HepG2 (cell line): ENCODE results near the gene IDH3A. TPM values are rescaled to one million over a fixed set of nuclear protein-coding genes. Genes with fewer than 3 reads are reported as not detected.

Experiments used
- ATAC-seq: fragments of 200-7000 bp; cut with Tn5 transposase; 3 replicates; pipeline ENCODE4 v1.9.1; 2020; ENCODE audit warnings: mild to moderate bottlenecking, moderate library complexity
- BruUV-seq: library from RNA; stranded (reverse); fragments of 400-500 nt; replicated peaks from 2 replicates; lab custom pipeline; 2021; lab: Mats Ljungman, UMichigan
- CTCF ChIA-PET: fragments of 300-600 bp; formaldehyde crosslinking; extraction: SDS; loops from one replicate; lab custom pipeline; 2021; ENCODE audit warnings: low total read pairs, inconsistent platforms, low intra/inter-chr PET ratio; lab: Yijun Ruan, JAX
- POLR2A ChIA-PET: fragments of 350-600 bp; sonication (Branson Sonifier 250); formaldehyde crosslinking; loops from one replicate; lab custom pipeline; 2020; ENCODE audit warnings: antibody characterized with exemption, inconsistent platforms; lab: Yijun Ruan, JAX
- DNase-seq: peaks from one replicate; pipeline ENCODE4 v3.0.0-alpha.2; 2015; ENCODE audit warnings: low spot score
- FAIRE-seq: peaks from 3 replicates; lab custom pipeline; 2011; peaks lifted over from hg19 to GRCh38; lab: Jason Lieb, UNC
- H2AFZ ChIP-seq: one replicate; pipeline ENCODE4 v1.6.1; 2011; ENCODE audit warnings: low read length, inconsistent platforms
- H3K27ac ChIP-seq: fragments of 300-600 bp; 3 replicates; pipeline ENCODE4 v1.8.0; 2011; ENCODE audit warnings: mixed run types, mild to moderate bottlenecking, mixed read lengths, low read length, inconsistent platforms; ENCODE audit not compliant: insufficient read depth; ENCODE audit errors: extremely low read length
- H3K27me3 ChIP-seq, 2 experiments: fragments of 200-600 bp in 1 of 2; 2 replicates in 1 of 2; 3 replicates in 1 of 2; pipeline versions ENCODE4 v1.6.0 to v1.8.0; 2011; ENCODE audit warnings: low read length in 2 of 2, mild to moderate bottlenecking in 2 of 2, moderate library complexity in 2 of 2, inconsistent platforms in 1 of 2; ENCODE audit not compliant: insufficient read depth in 2 of 2, control insufficient read depth in 1 of 2
- H3K36me3 ChIP-seq, 2 experiments: fragments of 200-600 bp in 1 of 2; replicated peaks in 1 of 2; 2 replicates in 1 of 2; 3 replicates in 1 of 2; pipeline versions ENCODE4 v1.5.1 to v1.8.0; 2011; ENCODE audit warnings: low read length in 2 of 2, inconsistent platforms in 1 of 2; ENCODE audit not compliant: insufficient read depth in 2 of 2, control insufficient read depth in 1 of 2
- H3K4me1 ChIP-seq: 2 replicates; pipeline ENCODE4 v1.5.1; 2012; ENCODE audit warnings: low read length, inconsistent platforms; ENCODE audit not compliant: insufficient read depth
- H3K4me2 ChIP-seq: 2 replicates; pipeline ENCODE4 v1.6.0; 2011; ENCODE audit warnings: low read depth, low read length, inconsistent platforms
- H3K4me3 ChIP-seq, 3 experiments: fragments of 200-600 bp in 1 of 3; sonication (generic), shearing (Covaris generic) in 1 of 3; replicated peaks in 1 of 3; 2 replicates each; pipeline ENCODE4 v1.5.1; 2011 to 2016; ENCODE audit warnings: low read length in 3 of 3, inconsistent platforms in 2 of 3, low read depth in 2 of 3, mild to moderate bottlenecking in 2 of 3, control low read depth in 1 of 3, mixed read lengths in 1 of 3; ENCODE audit not compliant: insufficient read depth in 1 of 3
- H3K79me2 ChIP-seq: one replicate; pipeline ENCODE4 v1.6.1; 2011; ENCODE audit warnings: low read length, inconsistent platforms; ENCODE audit not compliant: insufficient read depth
- H3K9ac ChIP-seq: 2 replicates; pipeline ENCODE4 v1.6.0; 2011; ENCODE audit warnings: mild to moderate bottlenecking, low read depth, low read length, inconsistent platforms; ENCODE audit not compliant: insufficient read depth
- H3K9me3 ChIP-seq: 2 replicates; pipeline ENCODE4 v1.5.1; 2012; ENCODE audit warnings: mild to moderate bottlenecking, low read length
- H4K20me1 ChIP-seq: 2 replicates; pipeline ENCODE4 v1.6.0; 2011; ENCODE audit warnings: inconsistent platforms, mild to moderate bottlenecking, low read length, moderate library complexity; ENCODE audit not compliant: insufficient read depth
- ARNT2 ChIP-seq: sonication (generic); formaldehyde crosslinking; IDR thresholded peaks from 2 replicates; pipeline ENCODE4 v1.8.0; 2022; ENCODE audit warnings: mild to moderate bottlenecking, low read depth, missing genetic modification reagents, moderate library complexity
- CAMTA2 ChIP-seq: sonication (generic); formaldehyde crosslinking; IDR thresholded peaks from 2 replicates; pipeline ENCODE4 v1.4.0; 2020; ENCODE audit warnings: mild to moderate bottlenecking, missing genetic modification reagents, borderline replicate concordance
- CC2D1A ChIP-seq: sonication (generic); formaldehyde crosslinking; IDR thresholded peaks from 2 replicates; pipeline ENCODE4 v1.8.1; 2023; ENCODE audit warnings: mild to moderate bottlenecking, missing genetic modification reagents
- NR2F1 ChIP-seq, 2 experiments: fragments of 450-650 bp in 1 of 2; formaldehyde crosslinking in 1 of 2; IDR thresholded peaks; 2 replicates each; pipeline versions ENCODE4 v1.5.0 to v1.6.1; 2016 to 2020; ENCODE audit warnings: mild to moderate bottlenecking in 1 of 2, missing compliant biosample characterization in 1 of 2, missing genetic modification reagents in 1 of 2, moderate library complexity in 1 of 2
- ZBTB3 ChIP-seq: sonication (generic); formaldehyde crosslinking; IDR thresholded peaks from 2 replicates; pipeline ENCODE4 v1.4.0; 2020; ENCODE audit warnings: low read depth, mild to moderate bottlenecking, moderate library complexity, missing genetic modification reagents, borderline replicate concordance
- ZNF280B ChIP-seq: sonication (generic); formaldehyde crosslinking; IDR thresholded peaks from 2 replicates; pipeline ENCODE4 v1.5.0; 2020; ENCODE audit warnings: missing genetic modification reagents, mild to moderate bottlenecking, borderline replicate concordance
- WGBS: methylation state at CpG from one replicate; pipeline ENCODE4 v1.1.6; 2017; ENCODE audit warnings: low lambda C conversion rate; 5-methylcytosine and 5-hydroxymethylcytosine counted together
- in situ Hi-C: cut with HindIII; loops from 2 replicates; pipeline ENCODE4 v1.10.0; 2017; ENCODE audit warnings: low pct_unique_long_range_greater_than_20kb; ENCODE audit not compliant: extremely low pct_ligation_motif_present
- intact Hi-C: fragments of 100-400 bp; cut with micrococcal nuclease; formaldehyde crosslinking; loops from one replicate; pipeline ENCODE4 v1.10.0; 2022; ENCODE audit not compliant: unreplicated experiment
- polyA plus RNA-seq, 8 experiments: library from polyadenylated mRNA; depleted of rRNA in 3 of 8; stranded (reverse) in 7 of 8; unstranded in 1 of 8; fragments of >200 nt; fragmentation: Illumina TruSeq in 4 of 8; extraction: Trizol in 4 of 8; gene quantifications; 2 replicates each; pipeline versions ENCODE4 v1.2.1 to v1.2.3, GENCODE V29; 2011 to 2016; ENCODE audit warnings: low read depth in 4 of 8, missing spikeins in 1 of 8, mixed read lengths in 1 of 8; ENCODE audit not compliant: insufficient read depth in 1 of 8
- total RNA-seq, 5 experiments: library from RNA; depleted of rRNA; stranded (reverse); fragments of >200 nt; fragmentation: Illumina TruSeq; extraction: Trizol; gene quantifications; 2 replicates each; pipeline ENCODE4 v1.2.3, GENCODE V29; 2016; ENCODE audit warnings: low read depth in 1 of 5

IDH3A gene
- total and polyA plus RNA-seq, 2 of the 13 experiments (the other 11 are each of a cell fraction or from before 2014, with no cell fraction given), result 40.7 to 50.7 TPM

- Histone ChIP-seq H4K20me1 (peaks cover 3% of the 10 kb centered on the region; the same call in 1 of the 2 replicates), H3K36me3 (no peaks in the 10 kb centered on the region), H3K4me3 (no peak overlapping the region), H3K9me3 (no peaks in the 10 kb centered on the region), H3K9ac (no peak overlapping the region), H3K79me2 (peaks cover 9% of the 10 kb centered on the region), H3K27ac (no peak overlapping the region), H3K4me1 (peaks cover 27% of the 10 kb centered on the region), H2AFZ (no peak overlapping the region), H3K4me2 (peak overlapping the region; percentile 91; the same call in 1 of the 2 replicates), H3K27me3 (no peaks in the 10 kb centered on the region)
- CTCF ChIA-PET, result no interaction called here
- BruUV-seq, result no TSS peak
- ATAC-seq (no peak), DNase-seq (no peak), FAIRE-seq (no peak)
- intact Hi-C loops (no loop called here), in situ Hi-C loops (no loop called here)
- POLR2A ChIA-PET, result no interaction called here
- WGBS, result 84% methylated on average over 6 of the region's 6 CpGs
- TF ChIP-seq CC2D1A (CRISPR knock-in tag) (no peak), CAMTA2 (CRISPR knock-in tag) (no peak), ZBTB3 (CRISPR knock-in tag) (no peak), ARNT2 (CRISPR knock-in tag) (no peak), ZNF280B (no peak), NR2F1 (CRISPR knock-in tag; IDR thresholded peaks at IDR 0.05) (no peak)
Observed at GRCh38 chr15:78147566-78147965, 1.6 kb upstream of the IDH3A start.
